SU-DHL-6 (cell line): ENCODE results near the gene ZBTB37.

Experiments
- H2AFZ ChIP-seq: fragments of 200-600 bp; sonication (generic); 2 replicates; pipeline ENCODE4 v1.6.1; 2014; ENCODE audit warnings: low read depth, mild to moderate bottlenecking, moderate library complexity, mixed read lengths, antibody characterized with exemption, low read length; ENCODE audit not compliant: severe bottlenecking
- H3F3A ChIP-seq: fragments of 200-600 bp; shearing (Covaris generic); 2 replicates; pipeline ENCODE4 v1.6.0; 2016; ENCODE audit warnings: antibody characterized with exemption, mild to moderate bottlenecking; ENCODE audit not compliant: insufficient read depth
- H3K27ac ChIP-seq: fragments of 200-600 bp; sonication (generic); 2 replicates; pipeline ENCODE4 v1.5.1; 2016; ENCODE audit warnings: low read depth, mild to moderate bottlenecking, low read length, moderate library complexity, mixed read lengths
- H3K27me3 ChIP-seq: fragments of 200-600 bp; sonication (generic), shearing (Covaris generic); 2 replicates; pipeline ENCODE4 v1.6.0; 2014; ENCODE audit warnings: mild to moderate bottlenecking, low read length
- H3K36me3 ChIP-seq: fragments of 200-600 bp; sonication (generic); 2 replicates; pipeline ENCODE4 v1.6.1; 2014; ENCODE audit warnings: mild to moderate bottlenecking, low read length, mixed read lengths
- H3K4me2 ChIP-seq: fragments of 300-600, 200-600 bp; shearing (Covaris generic), sonication (generic); 2 replicates; pipeline ENCODE4 v1.6.0; 2014; ENCODE audit warnings: low read length, low read depth, mild to moderate bottlenecking; ENCODE audit not compliant: poor library complexity, severe bottlenecking
- H3K4me3 ChIP-seq: fragments of 200-600 bp; sonication (generic); 2 replicates; pipeline ENCODE4 v1.5.1; 2014; ENCODE audit warnings: antibody characterized with exemption, low read length, mild to moderate bottlenecking, mixed read lengths; ENCODE audit not compliant: insufficient read depth, poor library complexity, severe bottlenecking
- H3K79me2 ChIP-seq: fragments of 200-600 bp; sonication (generic); 2 replicates; pipeline ENCODE4 v1.6.1; 2014; ENCODE audit warnings: mild to moderate bottlenecking, low read length, moderate library complexity; ENCODE audit not compliant: insufficient read depth
- H3K9ac ChIP-seq: fragments of 200-600 bp; sonication (generic); 2 replicates; pipeline ENCODE4 v1.7.0; 2014; ENCODE audit warnings: mild to moderate bottlenecking, low read length
- H3K9me2 ChIP-seq: fragments of 200-600 bp; sonication (generic); replicated peaks from 2 replicates; pipeline ENCODE4 v1.6.1; 2014; ENCODE audit warnings: low read length; ENCODE audit not compliant: insufficient read depth
- H3K9me3 ChIP-seq: fragments of 200-600 bp; sonication (generic); 2 replicates; pipeline ENCODE4 v1.6.1; 2014; ENCODE audit warnings: low read length, mixed read lengths; ENCODE audit not compliant: insufficient read depth
- H4K20me1 ChIP-seq: fragments of 200-600 bp; sonication (generic); 2 replicates; pipeline ENCODE4 v1.6.1; 2014; ENCODE audit warnings: low read depth, mild to moderate bottlenecking, antibody characterized with exemption, low read length, moderate library complexity, mixed read lengths
- CTCF ChIP-seq: fragments of 200-600 bp; sonication (generic); IDR thresholded peaks from one replicate; pipeline ENCODE4 v1.5.1; 2017; ENCODE audit warnings: antibody characterized with exemption, mild to moderate bottlenecking, low read length, moderate library complexity; ENCODE audit not compliant: insufficient read depth, poor library complexity, severe bottlenecking
- EZH2phosphoT487 ChIP-seq: fragments of 200-600 bp; sonication (generic), shearing (Covaris generic); conservative IDR thresholded peaks from 2 replicates; pipeline ENCODE4 v1.6.1; 2018; ENCODE audit warnings: mild to moderate bottlenecking, antibody characterized with exemption, low read length, moderate library complexity, mixed read lengths

ZBTB37 gene

DNA sequence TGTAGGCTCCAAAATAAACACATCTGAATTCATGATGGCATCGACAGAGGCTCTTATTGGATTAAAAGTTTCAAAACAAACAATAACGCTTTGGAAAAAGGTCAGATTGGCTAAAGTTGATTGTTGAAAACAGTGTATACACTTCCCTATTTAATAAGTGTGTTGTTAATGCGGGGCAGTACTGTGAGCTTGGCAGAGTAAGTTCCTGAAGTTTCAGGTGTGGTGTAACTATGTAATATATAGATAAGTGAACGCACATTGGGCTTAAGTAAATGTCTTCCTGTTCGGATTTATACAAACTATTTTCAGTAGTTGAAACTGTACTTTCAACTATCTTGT, 810 bp downstream of the ZBTB37 start:
- no peak for TF ChIP-seq EZH2phosphoT487
- no peak for TF ChIP-seq CTCF
- H3K9me2 ChIP-seq = no peaks in the 10 kb centered on the region
- peak overlapping the region; percentile 87 for H2AFZ ChIP-seq
- peak overlapping the region; percentile 93 for H3K4me2 ChIP-seq
- peaks cover 10% of the 10 kb centered on the region; the same call in 1 of the 2 replicates for H4K20me1 ChIP-seq
- H3K79me2 ChIP-seq = peaks cover 23% of the 10 kb centered on the region
- H3K27ac ChIP-seq = peak overlapping the region; percentile 91
- no peaks in the 10 kb centered on the region for H3K9me3 ChIP-seq
- peaks cover 56% of the 10 kb centered on the region for H3F3A ChIP-seq
- peak overlapping the region; percentile 85 for H3K4me3 ChIP-seq
- peak overlapping the region; percentile 88 for H3K9ac ChIP-seq
- no peaks in the 10 kb centered on the region for H3K27me3 ChIP-seq
- peaks cover 35% of the 10 kb centered on the region for H3K36me3 ChIP-seq

DNA sequence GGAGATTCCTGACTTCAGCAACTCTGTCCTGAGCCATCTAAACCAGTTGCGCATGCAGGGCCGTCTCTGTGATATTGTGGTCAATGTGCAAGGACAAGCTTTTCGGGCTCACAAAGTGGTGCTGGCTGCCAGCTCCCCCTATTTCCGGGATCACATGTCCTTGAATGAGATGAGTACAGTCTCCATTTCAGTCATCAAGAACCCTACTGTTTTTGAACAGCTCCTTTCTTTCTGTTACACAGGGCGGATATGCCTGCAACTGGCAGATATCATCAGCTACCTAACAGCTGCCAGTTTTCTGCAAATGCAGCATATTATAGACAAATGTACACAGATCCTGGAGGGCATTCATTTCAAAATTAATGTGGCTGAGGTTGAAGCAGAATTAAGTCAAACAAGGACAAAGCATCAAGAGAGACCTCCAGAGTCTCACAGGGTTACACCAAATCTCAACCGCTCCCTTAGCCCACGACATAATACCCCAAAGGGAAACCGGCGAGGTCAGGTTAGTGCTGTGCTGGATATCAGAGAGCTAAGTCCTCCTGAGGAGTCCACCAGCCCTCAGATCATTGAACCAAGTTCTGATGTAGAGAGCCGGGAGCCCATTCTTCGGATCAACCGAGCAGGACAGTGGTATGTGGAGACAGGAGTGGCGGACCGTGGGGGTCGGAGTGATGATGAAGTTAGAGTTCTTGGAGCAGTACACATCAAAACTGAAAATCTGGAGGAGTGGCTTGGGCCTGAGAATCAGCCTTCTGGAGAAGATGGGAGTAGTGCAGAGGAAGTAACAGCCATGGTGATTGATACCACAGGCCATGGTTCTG, 2.3 kb downstream of the ZBTB37 start:
- H3K4me2 ChIP-seq = peak overlapping the region; percentile 93
- H3K27ac ChIP-seq = peak overlapping the region; percentile 91; the same call in 1 of the 2 replicates

DNA sequence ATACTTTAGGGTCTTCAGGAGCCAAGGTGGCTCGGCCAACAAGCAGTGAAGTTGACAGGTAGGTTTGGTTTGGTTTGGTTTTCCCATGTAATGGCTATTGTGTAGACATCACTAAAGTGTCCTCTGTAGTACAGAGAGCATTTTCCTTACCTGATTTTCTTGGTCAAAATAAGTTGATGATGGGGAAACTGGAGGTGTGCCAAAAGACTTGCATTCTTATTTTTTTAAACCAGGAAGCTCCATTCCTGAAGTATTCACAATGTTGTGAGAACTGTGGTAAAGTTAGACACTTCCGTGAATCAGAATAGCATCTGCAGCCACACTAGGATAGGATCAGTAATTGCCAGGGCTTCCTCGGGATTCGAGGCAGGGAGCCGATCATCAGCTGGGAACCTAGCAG, 2.9 kb downstream of the ZBTB37 start:
- Histone ChIP-seq H3K27ac (no peak overlapping the region), H4K20me1 (peaks cover 5% of the 10 kb centered on the region; the same call in 1 of the 2 replicates), H3K9ac (no peak overlapping the region; the same call in 1 of the 2 replicates), H3K36me3 (peaks cover 16% of the 10 kb centered on the region), H3K9me3 (no peaks in the 10 kb centered on the region), H3K79me2 (peaks cover 23% of the 10 kb centered on the region), H3K4me3 (no peak overlapping the region), H3K27me3 (no peaks in the 10 kb centered on the region), H2AFZ (no peak overlapping the region), H3K4me2 (peak overlapping the region; percentile 39), H3F3A (peaks cover 35% of the 10 kb centered on the region), H3K9me2 (no peaks in the 10 kb centered on the region)
- TF ChIP-seq EZH2phosphoT487 (no peak), CTCF (no peak)

More for the DNA sequence above, 2.3 kb downstream of the ZBTB37 start:
- peaks cover 41% of the 10 kb centered on the region for H3F3A ChIP-seq
- no peaks in the 10 kb centered on the region for H3K27me3 ChIP-seq
- H3K4me3 ChIP-seq = no peak overlapping the region
- peaks cover 6% of the 10 kb centered on the region; the same call in 1 of the 2 replicates for H4K20me1 ChIP-seq
- no peak overlapping the region for H3K9ac ChIP-seq
- peaks cover 22% of the 10 kb centered on the region for H3K36me3 ChIP-seq
- no peak overlapping the region for H2AFZ ChIP-seq
- TF ChIP-seq CTCF = no peak
- TF ChIP-seq EZH2phosphoT487 = no peak
- H3K79me2 ChIP-seq = peaks cover 23% of the 10 kb centered on the region
- H3K9me2 ChIP-seq = no peaks in the 10 kb centered on the region
- no peaks in the 10 kb centered on the region for H3K9me3 ChIP-seq
